ENCODE data around the gene PYGM. TPM values are rescaled to one million over a fixed set of nuclear protein-coding genes. Genes with fewer than 3 reads are reported as not detected.

PYGM gene
- total and polyA plus RNA-seq, 2 of the 8 experiments (the other 6 are each of a cell fraction or from before 2014, with no cell fraction given) = 9.6 to 10.0 TPM

DNA sequence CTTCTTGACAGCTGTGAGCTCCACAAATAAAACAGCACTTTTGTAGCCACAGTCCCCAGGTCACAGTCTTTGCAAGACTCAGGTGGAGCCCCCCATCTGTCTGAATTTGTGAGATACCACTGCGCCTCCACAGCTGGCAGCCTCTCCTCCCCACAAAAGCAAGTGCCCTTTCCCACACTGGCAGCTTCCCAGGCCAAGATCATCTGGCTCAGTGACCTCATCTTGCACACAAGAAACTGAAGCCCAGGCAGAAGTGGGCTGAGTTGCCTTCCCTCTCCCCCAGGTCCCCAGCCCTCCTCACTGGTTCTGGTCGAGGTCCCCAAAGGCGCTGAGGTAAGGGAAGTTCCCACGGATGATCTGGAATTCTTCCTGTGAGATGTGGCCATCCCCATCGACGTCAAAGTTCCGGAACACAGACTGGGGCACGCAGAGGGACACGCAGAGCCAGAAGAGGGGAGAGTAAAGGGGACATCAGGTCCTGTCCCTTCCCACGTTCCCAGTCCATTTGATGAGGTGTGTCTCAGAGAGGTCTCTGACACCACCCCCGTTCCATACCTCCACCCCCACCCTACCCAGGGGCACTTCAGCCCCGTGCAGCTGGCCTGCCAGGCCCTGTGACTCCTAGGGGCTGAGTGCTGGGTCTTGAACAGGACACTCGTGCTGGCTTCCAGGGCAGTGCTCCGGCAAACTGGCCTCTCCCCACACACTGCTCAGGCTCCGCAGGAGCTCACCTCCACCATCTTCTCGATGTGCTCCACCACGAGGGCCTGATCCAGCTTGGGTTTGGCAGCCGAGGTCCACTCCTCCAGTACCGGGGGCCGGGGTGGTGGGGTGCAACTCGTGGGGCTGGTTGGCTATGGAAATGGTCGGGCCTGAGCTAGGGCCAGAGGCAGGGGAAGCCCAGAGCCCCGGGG, 24.7 kb downstream of the PYGM start:
- no peak overlapping the region for H3K18ac ChIP-seq (ENCODE audit: extremely low read depth, low read length)
- FAIRE-seq (no peak), DNase-seq (ENCODE audit: low read depth in 1 of 2, low spot score in 2 of 2) (no peak)
- no peak overlapping the region for H3K27ac ChIP-seq (ENCODE audit: low read depth, low read length)
- CTCF ChIA-PET (ENCODE audit: partially characterized antibody) = interaction anchor here (0.6 to 23.7 kb wide), 10 partner anchors 9 to 737 kb away, joined by 3 to 376 read pairs (median 8); partner anchors contain the start of genes PYGM and RASGRP2
- no peak overlapping the region for H2BK20ac ChIP-seq (ENCODE audit: low read length)
- H3K9ac ChIP-seq (replicated peaks in 1 of 4; ENCODE audit: extremely low read depth in 1 of 4, low read depth in 3 of 4, low read length in 3 of 4) = no peak overlapping the region
- no peak overlapping the region for H2BK15ac ChIP-seq (ENCODE audit: low read length)
- H3K9me3 ChIP-seq (ENCODE audit: insufficient read depth in 2 of 2, low read depth in 1 of 2, low read length in 1 of 2) = no peaks in the 10 kb centered on the region
- peaks cover 0 to 19% (median 10%) of the 10 kb centered on the region in 4 experiments; a peak in 6 of 7 replicates for H3K4me1 ChIP-seq (replicated peaks in 1 of 4; ENCODE audit: control insufficient read depth in 3 of 4, insufficient read depth in 4 of 4, low read length in 3 of 4)
- H3K14ac ChIP-seq (ENCODE audit: insufficient read length) = no peak overlapping the region
- H4K20me1 ChIP-seq (replicated peaks in 1 of 2; ENCODE audit: control insufficient read depth in 1 of 2, insufficient read depth in 2 of 2, low read length in 2 of 2) = no peaks in the 10 kb centered on the region
- H3K79me1 ChIP-seq (ENCODE audit: low read depth, low read length) = no peaks in the 10 kb centered on the region; the same call in 1 of the 2 replicates
- WGBS, 2 experiments (ENCODE audit: extremely low coverage in 1 of 2, insufficient coverage in 1 of 2, insufficient read length in 1 of 2, insufficient replicate concordance in 2 of 2, low coverage in 1 of 2, low lambda C conversion rate in 2 of 2, missing lambda C conversion rate in 1 of 2) = 91% methylated on average over 16 of the region's 23 CpGs; no CpG with 5 or more reads in 1 of the 2 experiments
- H3K27me3 ChIP-seq (replicated peaks in 1 of 4; ENCODE audit: control insufficient read depth in 3 of 4, extremely low read depth in 1 of 4, insufficient read depth in 3 of 4, low read length in 3 of 4) = no peaks in the 10 kb centered on the region; a peak in 2 of 7 replicates
- no peak overlapping the region for H4K91ac ChIP-seq (replicated peaks; ENCODE audit: insufficient read length, low read length)
- no peak overlapping the region for H2AFZ ChIP-seq (ENCODE audit: low read length)
- H3K4me3 ChIP-seq (ENCODE audit: extremely low read depth in 1 of 4, insufficient read depth in 2 of 4, low read depth in 3 of 4, low read length in 4 of 4) = no peak overlapping the region
- no peak overlapping the region for H2AK5ac ChIP-seq (ENCODE audit: low read depth, low read length)
- POLR2A ChIA-PET (ENCODE audit: partially characterized antibody) = interaction anchor here (0.6 to 42.9 kb wide), 7 partner anchors 9 to 117 kb away, joined by 3 to 1087 read pairs (median 4); partner anchors contain the start of genes PYGM and SF1
- H3K36me3 ChIP-seq (ENCODE audit: control insufficient read depth in 2 of 4, insufficient read depth in 4 of 4, low read length in 3 of 4) = 0 out of 8 replicates have a peak, but pooled peaks cover 0 to 4% (median 0%) of the 10 kb centered on the region in 4 experiments
- H2BK5ac ChIP-seq (ENCODE audit: low read depth, low read length) = no peak overlapping the region; the same call in 1 of the 2 replicates
- H3K23ac ChIP-seq (ENCODE audit: insufficient read length) = no peak overlapping the region
- no peaks in the 10 kb centered on the region for H3K79me2 ChIP-seq (ENCODE audit: control insufficient read depth in 1 of 2, insufficient read depth in 2 of 2, low read length in 2 of 2)
- H3K4ac ChIP-seq (replicated peaks; ENCODE audit: insufficient read length, low read depth, low read length) = no peak overlapping the region
- no peak overlapping the region for H2BK120ac ChIP-seq (replicated peaks; ENCODE audit: low read depth, low read length)
- H3K4me2 ChIP-seq (ENCODE audit: insufficient read depth in 1 of 2, low read depth in 2 of 2, low read length in 2 of 2) = no peak overlapping the region
- no peak overlapping the region for H4K5ac ChIP-seq (ENCODE audit: insufficient read length, low read depth, low read length)
- H3K23me2 ChIP-seq (ENCODE audit: low read depth, low read length) = no peaks in the 10 kb centered on the region; the same call in 1 of the 2 replicates
- no peak overlapping the region for H2BK12ac ChIP-seq (ENCODE audit: low read depth, low read length)
- no peak overlapping the region for H4K8ac ChIP-seq (ENCODE audit: extremely low read depth, insufficient read depth, low read length)
- H3K56ac ChIP-seq (replicated peaks; ENCODE audit: insufficient read length, low read depth, low read length) = no peak overlapping the region
- TF ChIP-seq POU5F1 (IDR thresholded peaks at IDR 0.05; ENCODE audit: low read depth, low read length) (no peak), CBX5 (IDR thresholded peaks at IDR 0.05; ENCODE audit: low read depth, low read length) (no peak), TEAD4 (IDR thresholded peaks at IDR 0.05; ENCODE audit: low read depth, low read length) (no peak), JUN (IDR thresholded peaks at IDR 0.05; ENCODE audit: low read depth, low read length) (no peak), KDM4A (IDR thresholded peaks at IDR 0.05; ENCODE audit: low read depth, low read length, severe bottlenecking) (no peak), NRF1 (IDR thresholded peaks at IDR 0.05; ENCODE audit: low read depth, low read length) (no peak), SIX5 (IDR thresholded peaks at IDR 0.05; ENCODE audit: low read depth, low read length) (no peak), RXRA (IDR thresholded peaks at IDR 0.05; ENCODE audit: insufficient read depth, low read depth, low read length) (no peak), TAF7 (optimal IDR thresholded peaks at IDR 0.05; ENCODE audit: borderline replicate concordance, low read depth, low read length) (no peak), SAP30 (IDR thresholded peaks at IDR 0.05; ENCODE audit: insufficient read depth, insufficient replicate concordance, low read length) (no peak)
- TF ChIP-seq, protein P1, sequence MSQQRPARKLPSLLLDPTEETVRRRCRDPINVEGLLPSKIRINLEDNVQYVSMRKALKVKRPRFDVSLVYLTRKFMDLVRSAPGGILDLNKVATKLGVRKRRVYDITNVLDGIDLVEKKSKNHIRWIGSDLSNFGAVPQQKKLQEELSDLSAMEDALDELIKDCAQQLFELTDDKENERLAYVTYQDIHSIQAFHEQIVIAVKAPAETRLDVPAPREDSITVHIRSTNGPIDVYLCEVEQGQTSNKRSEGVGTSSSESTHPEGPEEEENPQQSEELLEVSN (IDR thresholded peaks at IDR 0.05) = no peak
